K562 (cell line): ENCODE measurements around the gene REM2. TPM values are rescaled to one million over a fixed set of nuclear protein-coding genes. Genes with fewer than 3 reads are reported as not detected.

Experiments used
- ARID1B ChIP-seq: fragments of 450-650 bp; IDR thresholded peaks from 2 replicates; pipeline ENCODE4 v1.6.1; 2016; ENCODE audit warnings: antibody characterized with exemption, mild to moderate bottlenecking, inconsistent platforms
- NR2C2 ChIP-seq, 2 experiments: fragments of 200-800 bp in 1 of 2; sonication (Bioruptor generic) in 1 of 2; sonication (generic) in 1 of 2; formaldehyde crosslinking in 1 of 2; IDR thresholded peaks; 2 replicates each; pipeline versions ENCODE4 v1.6.1 to v1.8.0; 2016 to 2022; ENCODE audit warnings: mild to moderate bottlenecking in 1 of 2, missing compliant biosample characterization in 1 of 2, missing genetic modification characterization in 1 of 2, missing genetic modification reagents in 1 of 2
- POLR3A ChIP-seq: IDR thresholded peaks from 2 replicates; pipeline ENCODE4 v1.6.1; 2011; ENCODE audit warnings: borderline replicate concordance, mild to moderate bottlenecking, moderate library complexity; ENCODE audit not compliant: insufficient read length, insufficient read depth; ENCODE audit errors: extremely low read depth
- ZNF232 ChIP-seq: sonication (generic); formaldehyde crosslinking; IDR thresholded peaks from 2 replicates; pipeline ENCODE4 v1.8.0; 2022; ENCODE audit warnings: mild to moderate bottlenecking, missing genetic modification reagents
- polyA plus RNA-seq, 8 experiments: library from polyadenylated mRNA; depleted of rRNA in 4 of 8; stranded (reverse) in 5 of 8; unstranded in 3 of 8; fragments of >200 nt; fragmentation: Nextera tagmentation in 2 of 8; fragmentation: Illumina TruSeq in 1 of 8; extraction: Ambion mirVana in 2 of 8; extraction: Trizol in 1 of 8; gene quantifications; 2 replicates each; pipeline versions ENCODE4 v1.2.1 to v1.2.3, GENCODE V29; 2011 to 2014; ENCODE audit warnings: inconsistent platforms in 1 of 8, missing spikeins in 1 of 8
- total RNA-seq, 7 experiments: library from RNA; depleted of rRNA in 6 of 7; stranded (reverse); fragments of >200 nt in 6 of 7; fragmentation: Illumina TruSeq in 2 of 7; extraction: Trizol in 2 of 7; gene quantifications; 2 replicates each; pipeline versions ENCODE4 v1.2.1 to v1.2.3, GENCODE V29; 2011 to 2021; ENCODE audit warnings: low replicate concordance in 1 of 7
- TF ChIP-seq, protein P1 (sequence below): fragments of 200-600 bp; sonication (generic); IDR thresholded peaks from one replicate; pipeline ENCODE4 v1.6.1; 2012; ENCODE audit warnings: mild to moderate bottlenecking, low read depth, low read length, inconsistent platforms
- TF ChIP-seq, protein P2 (sequence below), 2 experiments: fragments of 450-650 bp; formaldehyde crosslinking in 1 of 2; IDR thresholded peaks; 2 replicates each; pipeline versions ENCODE4 v1.4.0 to v1.6.1; 2014 to 2020; ENCODE audit warnings: mild to moderate bottlenecking in 2 of 2, borderline replicate concordance in 1 of 2, low read depth in 1 of 2

The REM2 gene
- total and polyA plus RNA-seq, 9 of the 15 experiments (the other 6 are each of a cell fraction or from before 2014, with no cell fraction given), result 0.18 to 1.0 (median 0.38) TPM

DNA sequence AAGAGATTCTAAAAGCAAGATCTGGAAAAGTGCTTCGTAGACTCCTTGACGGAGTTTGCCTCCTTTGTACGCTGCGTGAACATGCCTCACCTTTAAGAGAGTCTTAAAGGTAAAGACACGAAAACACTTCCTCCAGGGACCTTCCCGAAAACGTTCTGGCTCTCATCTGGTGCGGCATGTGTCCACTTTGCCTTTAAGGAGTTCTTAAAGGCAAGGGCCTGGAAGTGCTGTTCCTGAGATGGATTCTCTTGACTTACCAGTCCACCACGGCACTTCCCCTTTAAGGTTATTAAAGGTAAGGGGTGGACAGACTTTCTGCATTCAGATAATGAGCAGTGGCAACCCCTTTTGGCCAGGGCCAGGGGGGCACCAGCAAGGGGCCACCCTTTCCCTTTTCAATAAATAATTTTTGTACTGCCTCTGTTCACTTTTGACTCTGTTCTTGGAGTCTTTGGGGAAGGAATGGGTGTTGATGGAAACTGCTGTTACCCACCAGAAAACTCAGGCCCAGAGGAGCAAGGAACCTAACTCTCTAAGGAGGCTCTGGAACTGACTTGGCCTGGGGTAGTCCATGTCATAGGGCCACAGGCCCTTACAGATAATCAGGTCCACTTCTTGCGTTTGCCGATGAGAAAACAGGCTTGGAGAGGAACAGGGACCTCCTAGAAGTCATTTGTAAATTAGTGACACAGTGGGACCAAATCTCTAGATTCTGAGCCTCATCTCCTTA lies 4.4 kb downstream of the REM2 start (continued):
- TF ChIP-seq POLR3A, result no peak
- TF ChIP-seq NR2C2 (CRISPR knock-in tag; IDR thresholded peaks at IDR 0.05), result no peak
- TF ChIP-seq NR2C2 (tag; IDR thresholded peaks at IDR 0.05), result peak; percentile 66
- TF ChIP-seq, protein P1, sequence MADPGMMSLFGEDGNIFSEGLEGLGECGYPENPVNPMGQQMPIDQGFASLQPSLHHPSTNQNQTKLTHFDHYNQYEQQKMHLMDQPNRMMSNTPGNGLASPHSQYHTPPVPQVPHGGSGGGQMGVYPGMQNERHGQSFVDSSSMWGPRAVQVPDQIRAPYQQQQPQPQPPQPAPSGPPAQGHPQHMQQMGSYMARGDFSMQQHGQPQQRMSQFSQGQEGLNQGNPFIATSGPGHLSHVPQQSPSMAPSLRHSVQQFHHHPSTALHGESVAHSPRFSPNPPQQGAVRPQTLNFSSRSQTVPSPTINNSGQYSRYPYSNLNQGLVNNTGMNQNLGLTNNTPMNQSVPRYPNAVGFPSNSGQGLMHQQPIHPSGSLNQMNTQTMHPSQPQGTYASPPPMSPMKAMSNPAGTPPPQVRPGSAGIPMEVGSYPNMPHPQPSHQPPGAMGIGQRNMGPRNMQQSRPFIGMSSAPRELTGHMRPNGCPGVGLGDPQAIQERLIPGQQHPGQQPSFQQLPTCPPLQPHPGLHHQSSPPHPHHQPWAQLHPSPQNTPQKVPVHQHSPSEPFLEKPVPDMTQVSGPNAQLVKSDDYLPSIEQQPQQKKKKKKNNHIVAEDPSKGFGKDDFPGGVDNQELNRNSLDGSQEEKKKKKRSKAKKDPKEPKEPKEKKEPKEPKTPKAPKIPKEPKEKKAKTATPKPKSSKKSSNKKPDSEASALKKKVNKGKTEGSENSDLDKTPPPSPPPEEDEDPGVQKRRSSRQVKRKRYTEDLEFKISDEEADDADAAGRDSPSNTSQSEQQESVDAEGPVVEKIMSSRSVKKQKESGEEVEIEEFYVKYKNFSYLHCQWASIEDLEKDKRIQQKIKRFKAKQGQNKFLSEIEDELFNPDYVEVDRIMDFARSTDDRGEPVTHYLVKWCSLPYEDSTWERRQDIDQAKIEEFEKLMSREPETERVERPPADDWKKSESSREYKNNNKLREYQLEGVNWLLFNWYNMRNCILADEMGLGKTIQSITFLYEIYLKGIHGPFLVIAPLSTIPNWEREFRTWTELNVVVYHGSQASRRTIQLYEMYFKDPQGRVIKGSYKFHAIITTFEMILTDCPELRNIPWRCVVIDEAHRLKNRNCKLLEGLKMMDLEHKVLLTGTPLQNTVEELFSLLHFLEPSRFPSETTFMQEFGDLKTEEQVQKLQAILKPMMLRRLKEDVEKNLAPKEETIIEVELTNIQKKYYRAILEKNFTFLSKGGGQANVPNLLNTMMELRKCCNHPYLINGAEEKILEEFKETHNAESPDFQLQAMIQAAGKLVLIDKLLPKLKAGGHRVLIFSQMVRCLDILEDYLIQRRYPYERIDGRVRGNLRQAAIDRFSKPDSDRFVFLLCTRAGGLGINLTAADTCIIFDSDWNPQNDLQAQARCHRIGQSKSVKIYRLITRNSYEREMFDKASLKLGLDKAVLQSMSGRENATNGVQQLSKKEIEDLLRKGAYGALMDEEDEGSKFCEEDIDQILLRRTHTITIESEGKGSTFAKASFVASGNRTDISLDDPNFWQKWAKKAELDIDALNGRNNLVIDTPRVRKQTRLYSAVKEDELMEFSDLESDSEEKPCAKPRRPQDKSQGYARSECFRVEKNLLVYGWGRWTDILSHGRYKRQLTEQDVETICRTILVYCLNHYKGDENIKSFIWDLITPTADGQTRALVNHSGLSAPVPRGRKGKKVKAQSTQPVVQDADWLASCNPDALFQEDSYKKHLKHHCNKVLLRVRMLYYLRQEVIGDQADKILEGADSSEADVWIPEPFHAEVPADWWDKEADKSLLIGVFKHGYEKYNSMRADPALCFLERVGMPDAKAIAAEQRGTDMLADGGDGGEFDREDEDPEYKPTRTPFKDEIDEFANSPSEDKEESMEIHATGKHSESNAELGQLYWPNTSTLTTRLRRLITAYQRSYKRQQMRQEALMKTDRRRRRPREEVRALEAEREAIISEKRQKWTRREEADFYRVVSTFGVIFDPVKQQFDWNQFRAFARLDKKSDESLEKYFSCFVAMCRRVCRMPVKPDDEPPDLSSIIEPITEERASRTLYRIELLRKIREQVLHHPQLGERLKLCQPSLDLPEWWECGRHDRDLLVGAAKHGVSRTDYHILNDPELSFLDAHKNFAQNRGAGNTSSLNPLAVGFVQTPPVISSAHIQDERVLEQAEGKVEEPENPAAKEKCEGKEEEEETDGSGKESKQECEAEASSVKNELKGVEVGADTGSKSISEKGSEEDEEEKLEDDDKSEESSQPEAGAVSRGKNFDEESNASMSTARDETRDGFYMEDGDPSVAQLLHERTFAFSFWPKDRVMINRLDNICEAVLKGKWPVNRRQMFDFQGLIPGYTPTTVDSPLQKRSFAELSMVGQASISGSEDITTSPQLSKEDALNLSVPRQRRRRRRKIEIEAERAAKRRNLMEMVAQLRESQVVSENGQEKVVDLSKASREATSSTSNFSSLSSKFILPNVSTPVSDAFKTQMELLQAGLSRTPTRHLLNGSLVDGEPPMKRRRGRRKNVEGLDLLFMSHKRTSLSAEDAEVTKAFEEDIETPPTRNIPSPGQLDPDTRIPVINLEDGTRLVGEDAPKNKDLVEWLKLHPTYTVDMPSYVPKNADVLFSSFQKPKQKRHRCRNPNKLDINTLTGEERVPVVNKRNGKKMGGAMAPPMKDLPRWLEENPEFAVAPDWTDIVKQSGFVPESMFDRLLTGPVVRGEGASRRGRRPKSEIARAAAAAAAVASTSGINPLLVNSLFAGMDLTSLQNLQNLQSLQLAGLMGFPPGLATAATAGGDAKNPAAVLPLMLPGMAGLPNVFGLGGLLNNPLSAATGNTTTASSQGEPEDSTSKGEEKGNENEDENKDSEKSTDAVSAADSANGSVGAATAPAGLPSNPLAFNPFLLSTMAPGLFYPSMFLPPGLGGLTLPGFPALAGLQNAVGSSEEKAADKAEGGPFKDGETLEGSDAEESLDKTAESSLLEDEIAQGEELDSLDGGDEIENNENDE, result no peak
- no peak for TF ChIP-seq ZNF232 (CRISPR knock-in tag)
- TF ChIP-seq, protein P2, sequence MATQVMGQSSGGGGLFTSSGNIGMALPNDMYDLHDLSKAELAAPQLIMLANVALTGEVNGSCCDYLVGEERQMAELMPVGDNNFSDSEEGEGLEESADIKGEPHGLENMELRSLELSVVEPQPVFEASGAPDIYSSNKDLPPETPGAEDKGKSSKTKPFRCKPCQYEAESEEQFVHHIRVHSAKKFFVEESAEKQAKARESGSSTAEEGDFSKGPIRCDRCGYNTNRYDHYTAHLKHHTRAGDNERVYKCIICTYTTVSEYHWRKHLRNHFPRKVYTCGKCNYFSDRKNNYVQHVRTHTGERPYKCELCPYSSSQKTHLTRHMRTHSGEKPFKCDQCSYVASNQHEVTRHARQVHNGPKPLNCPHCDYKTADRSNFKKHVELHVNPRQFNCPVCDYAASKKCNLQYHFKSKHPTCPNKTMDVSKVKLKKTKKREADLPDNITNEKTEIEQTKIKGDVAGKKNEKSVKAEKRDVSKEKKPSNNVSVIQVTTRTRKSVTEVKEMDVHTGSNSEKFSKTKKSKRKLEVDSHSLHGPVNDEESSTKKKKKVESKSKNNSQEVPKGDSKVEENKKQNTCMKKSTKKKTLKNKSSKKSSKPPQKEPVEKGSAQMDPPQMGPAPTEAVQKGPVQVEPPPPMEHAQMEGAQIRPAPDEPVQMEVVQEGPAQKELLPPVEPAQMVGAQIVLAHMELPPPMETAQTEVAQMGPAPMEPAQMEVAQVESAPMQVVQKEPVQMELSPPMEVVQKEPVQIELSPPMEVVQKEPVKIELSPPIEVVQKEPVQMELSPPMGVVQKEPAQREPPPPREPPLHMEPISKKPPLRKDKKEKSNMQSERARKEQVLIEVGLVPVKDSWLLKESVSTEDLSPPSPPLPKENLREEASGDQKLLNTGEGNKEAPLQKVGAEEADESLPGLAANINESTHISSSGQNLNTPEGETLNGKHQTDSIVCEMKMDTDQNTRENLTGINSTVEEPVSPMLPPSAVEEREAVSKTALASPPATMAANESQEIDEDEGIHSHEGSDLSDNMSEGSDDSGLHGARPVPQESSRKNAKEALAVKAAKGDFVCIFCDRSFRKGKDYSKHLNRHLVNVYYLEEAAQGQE (IDR thresholded peaks at IDR 0.05; ENCODE audit: borderline replicate concordance), result peak; percentile 80
- TF ChIP-seq, protein P2 (CRISPR knock-in tag; IDR thresholded peaks at IDR 0.05; ENCODE audit: low read depth), result no peak
- TF ChIP-seq ARID1B, result 0 out of 2 replicates have a peak, but pooled peaks have one; percentile 4
